ENCODE results near the gene ADGRL3. TPM values are rescaled to one million over a fixed set of nuclear protein-coding genes. Genes with fewer than 3 reads are reported as not detected.

ADGRL3 gene
- total and polyA plus RNA-seq, 2 donors (not counting 1 experiment from before 2014, with no cell fraction given): under 0.01 to 0.05 TPM

- Histone ChIP-seq H3K27me3 (ENCODE audit: control insufficient read depth, insufficient read depth, low read length) (no peaks in the 10 kb centered on the region), H3K4me3 (replicated peaks in 1 of 4; ENCODE audit: control extremely low read depth in 1 of 4, insufficient read depth in 1 of 4, low read depth in 3 of 4, low read length in 4 of 4) (no peak overlapping the region), H3K9me3 (ENCODE audit: control insufficient read depth, insufficient read depth, low read depth, low read length) (no peaks in the 10 kb centered on the region), H2AFZ (ENCODE audit: low read length) (no peak overlapping the region), H3K9ac (ENCODE audit: insufficient read depth, low read length) (no peak overlapping the region), H3K4me2 (ENCODE audit: extremely low read depth, insufficient read depth, low read length) (no peak overlapping the region), H4K20me1 (ENCODE audit: control insufficient read depth, extremely low read depth, insufficient read depth, low read length) (no peaks in the 10 kb centered on the region), H3K79me2 (ENCODE audit: control insufficient read depth, insufficient read depth, low read length) (no peaks in the 10 kb centered on the region), H3K4me1 (ENCODE audit: control insufficient read depth, extremely low read depth, insufficient read depth, low read length) (no peaks in the 10 kb centered on the region), H3K36me3 (ENCODE audit: control insufficient read depth, insufficient read depth, low read length) (no peaks in the 10 kb centered on the region), H3K27ac (ENCODE audit: insufficient read depth, low read length) (no peak overlapping the region)
- DNase-seq (ENCODE audit: low read depth in 2 of 2): peak; percentile 28 to 38
- TF ChIP-seq EZH2 (IDR thresholded peaks at IDR 0.05; ENCODE audit: low read length, missing control alignments) (no peak), CTCF (conservative IDR thresholded peaks at IDR 0.05 in 1 of 2, IDR thresholded peaks at IDR 0.05 in 1 of 2; ENCODE audit: low read depth in 1 of 2, low read length in 2 of 2) (no peak)
Observed at GRCh38 chr4:61162116-61162515, 38.0 kb upstream of the ADGRL3 start.

GRCh38 chr4:61173799-61174198, 26.3 kb upstream of the ADGRL3 start:
- H3K4me2 ChIP-seq (ENCODE audit: extremely low read depth, insufficient read depth, low read length): no peak overlapping the region
- TF ChIP-seq CTCF (conservative IDR thresholded peaks at IDR 0.05 in 1 of 2, IDR thresholded peaks at IDR 0.05 in 1 of 2; ENCODE audit: low read depth in 1 of 2, low read length in 2 of 2) (no peak), EZH2 (IDR thresholded peaks at IDR 0.05; ENCODE audit: low read length, missing control alignments) (no peak)
- no peaks in the 10 kb centered on the region for H3K4me1 ChIP-seq (ENCODE audit: control insufficient read depth, extremely low read depth, insufficient read depth, low read length)
- no peaks in the 10 kb centered on the region for H3K27me3 ChIP-seq (ENCODE audit: control insufficient read depth, insufficient read depth, low read length)
- no peaks in the 10 kb centered on the region for H4K20me1 ChIP-seq (ENCODE audit: control insufficient read depth, extremely low read depth, insufficient read depth, low read length)
- no peak overlapping the region for H3K4me3 ChIP-seq (replicated peaks in 1 of 4; ENCODE audit: control extremely low read depth in 1 of 4, insufficient read depth in 1 of 4, low read depth in 3 of 4, low read length in 4 of 4)
- no peaks in the 10 kb centered on the region for H3K9me3 ChIP-seq (ENCODE audit: control insufficient read depth, insufficient read depth, low read depth, low read length)
- no peaks in the 10 kb centered on the region for H3K79me2 ChIP-seq (ENCODE audit: control insufficient read depth, insufficient read depth, low read length)
- H3K27ac ChIP-seq (ENCODE audit: insufficient read depth, low read length): no peak overlapping the region
- peak; percentile 2 to 49 for DNase-seq (ENCODE audit: low read depth in 2 of 2)
- H2AFZ ChIP-seq (ENCODE audit: low read length): no peak overlapping the region
- H3K36me3 ChIP-seq (ENCODE audit: control insufficient read depth, insufficient read depth, low read length): no peaks in the 10 kb centered on the region
- H3K9ac ChIP-seq (ENCODE audit: insufficient read depth, low read length): no peak overlapping the region

GRCh38 chr4:61175495-61175894, 24.6 kb upstream of the ADGRL3 start:
- H3K27me3 ChIP-seq (ENCODE audit: control insufficient read depth, insufficient read depth, low read length): no peaks in the 10 kb centered on the region
- no peaks in the 10 kb centered on the region for H4K20me1 ChIP-seq (ENCODE audit: control insufficient read depth, extremely low read depth, insufficient read depth, low read length)
- no peak for TF ChIP-seq EZH2 (IDR thresholded peaks at IDR 0.05; ENCODE audit: low read length, missing control alignments)
- H3K79me2 ChIP-seq (ENCODE audit: control insufficient read depth, insufficient read depth, low read length): no peaks in the 10 kb centered on the region
- H3K36me3 ChIP-seq (ENCODE audit: control insufficient read depth, insufficient read depth, low read length): no peaks in the 10 kb centered on the region
- no peak overlapping the region for H3K27ac ChIP-seq (ENCODE audit: insufficient read depth, low read length)
- no peak overlapping the region for H2AFZ ChIP-seq (ENCODE audit: low read length)
- H3K4me1 ChIP-seq (ENCODE audit: control insufficient read depth, extremely low read depth, insufficient read depth, low read length): no peaks in the 10 kb centered on the region
- H3K4me3 ChIP-seq (replicated peaks in 1 of 4; ENCODE audit: control extremely low read depth in 1 of 4, insufficient read depth in 1 of 4, low read depth in 3 of 4, low read length in 4 of 4): no peak overlapping the region
- no peaks in the 10 kb centered on the region for H3K9me3 ChIP-seq (ENCODE audit: control insufficient read depth, insufficient read depth, low read depth, low read length)
- no peak for DNase-seq (ENCODE audit: low read depth in 2 of 2)
- H3K9ac ChIP-seq (ENCODE audit: insufficient read depth, low read length): no peak overlapping the region
- no peak overlapping the region for H3K4me2 ChIP-seq (ENCODE audit: extremely low read depth, insufficient read depth, low read length)
